HepG2 (cell line): ENCODE measurements around the gene FAF1. TPM values are rescaled to one million over a fixed set of nuclear protein-coding genes. Genes with fewer than 3 reads are reported as not detected.

Experiments used
- AFF4 ChIP-seq: sonication (generic); formaldehyde crosslinking; IDR thresholded peaks from 2 replicates; pipeline ENCODE4 v1.4.0; 2020; ENCODE audit warnings: missing genetic modification reagents
- CCAR2 ChIP-seq: fragments of 200-400 bp; formaldehyde crosslinking; optimal IDR thresholded peaks from 2 replicates; pipeline ENCODE3; 2018; ENCODE audit warnings: low read depth, mild to moderate bottlenecking, low read length, moderate library complexity
- CREM ChIP-seq, 2 experiments: sonication (generic) in 1 of 2; formaldehyde crosslinking in 1 of 2; IDR thresholded peaks; 2 replicates each; pipeline versions ENCODE4 v1.4.0 to v1.6.1; 2016 to 2020; ENCODE audit warnings: antibody characterized with exemption in 1 of 2, mild to moderate bottlenecking in 1 of 2, missing genetic modification reagents in 1 of 2
- EP300 ChIP-seq, 3 experiments: sonication (generic) in 1 of 3; formaldehyde crosslinking in 1 of 3; IDR thresholded peaks; 2 replicates each; pipeline versions ENCODE4 v1.5.1 to v1.6.1; 2011 to 2020; ENCODE audit warnings: low read depth in 2 of 3, low read length in 2 of 3, borderline replicate concordance in 1 of 3, improper control_type of control experiment in 1 of 3, mild to moderate bottlenecking in 1 of 3, missing genetic modification reagents in 1 of 3, moderate library complexity in 1 of 3
- GZF1 ChIP-seq: sonication (generic); formaldehyde crosslinking; IDR thresholded peaks from 2 replicates; pipeline ENCODE4 v1.5.1; 2020; ENCODE audit warnings: mild to moderate bottlenecking, missing genetic modification reagents
- KLF16 ChIP-seq, 2 experiments: sonication (generic) in 1 of 2; formaldehyde crosslinking in 1 of 2; IDR thresholded peaks; 2 replicates each; pipeline versions ENCODE4 v1.6.1 to v1.8.0; 2016 to 2023; ENCODE audit warnings: missing genetic modification reagents in 2 of 2, missing compliant biosample characterization in 1 of 2
- PREB ChIP-seq: sonication (generic); formaldehyde crosslinking; IDR thresholded peaks from 2 replicates; pipeline ENCODE4 v1.4.0; 2020; ENCODE audit warnings: missing genetic modification reagents
- SMYD3 ChIP-seq: sonication (generic); formaldehyde crosslinking; IDR thresholded peaks from 2 replicates; pipeline ENCODE4 v1.8.1; 2023; ENCODE audit warnings: mild to moderate bottlenecking, missing genetic modification reagents
- TCF7L2 ChIP-seq: IDR thresholded peaks from 2 replicates; pipeline ENCODE4 v1.6.1; 2011; ENCODE audit warnings: mild to moderate bottlenecking, low read depth, low read length, moderate library complexity
- TSC22D2 ChIP-seq: sonication (generic); formaldehyde crosslinking; IDR thresholded peaks from 2 replicates; pipeline ENCODE4 v1.5.1; 2020; ENCODE audit warnings: missing genetic modification reagents, mild to moderate bottlenecking, borderline replicate concordance
- ZNF234 ChIP-seq: sonication (generic); formaldehyde crosslinking; conservative IDR thresholded peaks from 2 replicates; pipeline ENCODE4 v1.5.1; 2020; ENCODE audit warnings: mild to moderate bottlenecking, missing genetic modification reagents
- ZNF24 ChIP-seq: fragments of 450-650 bp; IDR thresholded peaks from 2 replicates; pipeline ENCODE4 v1.6.1; 2017; ENCODE audit warnings: antibody characterized with exemption, mild to moderate bottlenecking
- ZNF44 ChIP-seq: sonication (generic); formaldehyde crosslinking; IDR thresholded peaks from 2 replicates; pipeline ENCODE4 v1.5.1; 2020; ENCODE audit warnings: mild to moderate bottlenecking, missing genetic modification reagents
- ZNF574 ChIP-seq: sonication (generic); formaldehyde crosslinking; IDR thresholded peaks from 2 replicates; pipeline ENCODE4 v1.4.0; 2020; ENCODE audit warnings: missing genetic modification reagents
- ZNF777 ChIP-seq: sonication (generic); formaldehyde crosslinking; IDR thresholded peaks from 2 replicates; pipeline ENCODE4 v1.4.0; 2020; ENCODE audit warnings: missing genetic modification reagents
- polyA plus RNA-seq, 8 experiments: library from polyadenylated mRNA; depleted of rRNA in 3 of 8; stranded (reverse) in 7 of 8; unstranded in 1 of 8; fragments of >200 nt; fragmentation: Illumina TruSeq in 4 of 8; extraction: Trizol in 4 of 8; gene quantifications; 2 replicates each; pipeline versions ENCODE4 v1.2.1 to v1.2.3, GENCODE V29; 2011 to 2016; ENCODE audit warnings: low read depth in 4 of 8, missing spikeins in 1 of 8, mixed read lengths in 1 of 8; ENCODE audit not compliant: insufficient read depth in 1 of 8
- total RNA-seq, 5 experiments: library from RNA; depleted of rRNA; stranded (reverse); fragments of >200 nt; fragmentation: Illumina TruSeq; extraction: Trizol; gene quantifications; 2 replicates each; pipeline ENCODE4 v1.2.3, GENCODE V29; 2016; ENCODE audit warnings: low read depth in 1 of 5
- TF ChIP-seq, protein P1 (sequence below): sonication (generic); formaldehyde crosslinking; IDR thresholded peaks from 2 replicates; pipeline ENCODE4 v1.4.0; 2020; ENCODE audit warnings: mild to moderate bottlenecking, low read depth, missing genetic modification reagents
- TF ChIP-seq, protein P2 (sequence below): sonication (generic); formaldehyde crosslinking; IDR thresholded peaks from 2 replicates; pipeline ENCODE4 v1.8.1; 2023; ENCODE audit warnings: mild to moderate bottlenecking, missing genetic modification reagents

FAF1 gene
- total and polyA plus RNA-seq, 2 of the 13 experiments (the other 11 are each of a cell fraction or from before 2014, with no cell fraction given), result 19.4 to 63.3 TPM

- no peak for TF ChIP-seq AFF4 (CRISPR knock-in tag)
- no peak for TF ChIP-seq KLF16 (CRISPR knock-in tag; IDR thresholded peaks at IDR 0.05)
- no peak for TF ChIP-seq EP300 (IDR thresholded peaks at IDR 0.05; ENCODE audit: low read depth in 2 of 2, low read length in 2 of 2)
- TF ChIP-seq EP300 (CRISPR knock-in tag; IDR thresholded peaks at IDR 0.05; ENCODE audit: borderline replicate concordance), result no peak
- no peak for TF ChIP-seq ZNF44 (CRISPR knock-in tag)
- no peak for TF ChIP-seq CCAR2
- TF ChIP-seq CREM (IDR thresholded peaks at IDR 0.05), result 0 out of 2 replicates have a peak, but pooled peaks have one; percentile 12
- TF ChIP-seq CREM (CRISPR knock-in tag; IDR thresholded peaks at IDR 0.05), result no peak
- no peak for TF ChIP-seq SMYD3
- TF ChIP-seq, protein P1, sequence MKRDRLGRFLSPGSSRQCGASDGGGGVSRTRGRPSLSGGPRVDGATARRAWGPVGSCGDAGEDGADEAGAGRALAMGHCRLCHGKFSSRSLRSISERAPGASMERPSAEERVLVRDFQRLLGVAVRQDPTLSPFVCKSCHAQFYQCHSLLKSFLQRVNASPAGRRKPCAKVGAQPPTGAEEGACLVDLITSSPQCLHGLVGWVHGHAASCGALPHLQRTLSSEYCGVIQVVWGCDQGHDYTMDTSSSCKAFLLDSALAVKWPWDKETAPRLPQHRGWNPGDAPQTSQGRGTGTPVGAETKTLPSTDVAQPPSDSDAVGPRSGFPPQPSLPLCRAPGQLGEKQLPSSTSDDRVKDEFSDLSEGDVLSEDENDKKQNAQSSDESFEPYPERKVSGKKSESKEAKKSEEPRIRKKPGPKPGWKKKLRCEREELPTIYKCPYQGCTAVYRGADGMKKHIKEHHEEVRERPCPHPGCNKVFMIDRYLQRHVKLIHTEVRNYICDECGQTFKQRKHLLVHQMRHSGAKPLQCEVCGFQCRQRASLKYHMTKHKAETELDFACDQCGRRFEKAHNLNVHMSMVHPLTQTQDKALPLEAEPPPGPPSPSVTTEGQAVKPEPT (CRISPR knock-in tag), result no peak
- no peak; the same call in none of the 2 replicates for TF ChIP-seq ZNF574 (CRISPR knock-in tag)
- 0 out of 2 replicates have a peak, but pooled peaks have one; percentile 13 for TF ChIP-seq ZNF234 (CRISPR knock-in tag)
- TF ChIP-seq GZF1 (CRISPR knock-in tag), result no peak
- TF ChIP-seq PREB (CRISPR knock-in tag), result no peak
- TF ChIP-seq TSC22D2 (CRISPR knock-in tag), result no peak
- peak; percentile 88 for TF ChIP-seq ZNF777 (CRISPR knock-in tag)
- TF ChIP-seq, protein P2, sequence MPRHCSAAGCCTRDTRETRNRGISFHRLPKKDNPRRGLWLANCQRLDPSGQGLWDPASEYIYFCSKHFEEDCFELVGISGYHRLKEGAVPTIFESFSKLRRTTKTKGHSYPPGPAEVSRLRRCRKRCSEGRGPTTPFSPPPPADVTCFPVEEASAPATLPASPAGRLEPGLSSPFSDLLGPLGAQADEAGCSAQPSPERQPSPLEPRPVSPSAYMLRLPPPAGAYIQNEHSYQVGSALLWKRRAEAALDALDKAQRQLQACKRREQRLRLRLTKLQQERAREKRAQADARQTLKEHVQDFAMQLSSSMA (CRISPR knock-in tag), result no peak
- no peak for TF ChIP-seq ZNF24
- TF ChIP-seq TCF7L2, result no peak
Measured at GRCh38 chr1:50978144-50978851, 18.2 kb upstream of the FAF1 start (continued).
